Measurements from ENCODE around the gene NACC2.
"Not testable (repeated sequence)": the region's sequence is repeated elsewhere in the genome, so short reads cannot be mapped to it uniquely, and the experiment has no call there.

The NACC2 gene

GRCh38 chr9:136079211-136079915 is 15.7 kb downstream of the NACC2 start:
- DNase-seq, result no peak

- DNase-seq, result no peak
Measured at GRCh38 chr9:136078498-136079011, 16.5 kb downstream of the NACC2 start.

- DNase-seq, result no peak
Measured at GRCh38 chr9:136078024-136078423, 17.1 kb downstream of the NACC2 start.

- DNase-seq, result no peak
Measured at GRCh38 chr9:136077491-136077890, 17.6 kb downstream of the NACC2 start.

GRCh38 chr9:136075881-136076678 is 19.0 kb downstream of the NACC2 start:
- no peak for DNase-seq

- no peak for DNase-seq
Measured at GRCh38 chr9:136075134-136075841, 19.8 kb downstream of the NACC2 start.

- no peak for DNase-seq
Measured at GRCh38 chr9:136074706-136075105, 20.4 kb downstream of the NACC2 start.

- no peak for DNase-seq
Measured at GRCh38 chr9:136062657-136063439, 32.2 kb downstream of the NACC2 start.

- not testable (repeated sequence) for DNase-seq
Measured at GRCh38 chr9:136061916-136062315, 33.2 kb downstream of the NACC2 start.

GRCh38 chr9:136061405-136061804 is 33.7 kb downstream of the NACC2 start:
- DNase-seq, result no peak

GRCh38 chr9:136060671-136061371 is 34.3 kb downstream of the NACC2 start:
- no peak for DNase-seq

- DNase-seq, result no peak
Measured at GRCh38 chr9:136059851-136060670, 35.0 kb downstream of the NACC2 start.

GRCh38 chr9:136059321-136059791 is 35.7 kb downstream of the NACC2 start:
- DNase-seq, result no peak

GRCh38 chr9:136058801-136059302 is 36.2 kb downstream of the NACC2 start:
- DNase-seq, result no peak

- DNase-seq, result no peak
Measured at GRCh38 chr9:136058084-136058483, 37.0 kb downstream of the NACC2 start.

GRCh38 chr9:136057236-136058081 is 37.6 kb downstream of the NACC2 start:
- no peak for DNase-seq

GRCh38 chr9:136056546-136057235 is 38.4 kb downstream of the NACC2 start:
- no peak for DNase-seq

- no peak for DNase-seq
Measured at GRCh38 chr9:136055715-136056545, 39.2 kb downstream of the NACC2 start.
